Measurements from ENCODE around the gene KRT72.

The KRT72 gene

GRCh38 chr12:52627395-52628110 is 26.3 kb upstream of the KRT72 start:
- no peak overlapping the region for H2BK120ac ChIP-seq (ENCODE audit: insufficient read depth, low read length, poor library complexity)
- H3K18ac ChIP-seq (ENCODE audit: low read length): no peak overlapping the region
- no peak overlapping the region for H4K8ac ChIP-seq (ENCODE audit: low read depth, low read length)
- no peak overlapping the region for H3K23ac ChIP-seq (ENCODE audit: low read length)
- WGBS (ENCODE audit: extremely low coverage, insufficient coverage, insufficient read length): no CpG with 5 or more reads among the region's 2 CpGs
- no peaks in the 10 kb centered on the region for H3K27me3 ChIP-seq (ENCODE audit: insufficient read depth, low read length)
- H2AFZ ChIP-seq (ENCODE audit: insufficient read depth, low read length, poor library complexity): no peak overlapping the region
- H3K36me3 ChIP-seq (ENCODE audit: control insufficient read depth in 1 of 2, insufficient read depth in 2 of 2, low read length in 2 of 2): no peaks in the 10 kb centered on the region
- H2AK5ac ChIP-seq (ENCODE audit: low read length): no peak overlapping the region
- H3K27ac ChIP-seq (ENCODE audit: low read depth, low read length): no peak overlapping the region
- no peak overlapping the region for H2BK5ac ChIP-seq (ENCODE audit: low read depth, low read length, poor library complexity)
- H3K4me3 ChIP-seq (ENCODE audit: low read depth, low read length): no peak overlapping the region
- H3K4me2 ChIP-seq (ENCODE audit: low read length): no peak overlapping the region
- no peaks in the 10 kb centered on the region for H3K79me1 ChIP-seq (ENCODE audit: low read length)
- no peaks in the 10 kb centered on the region for H3K9me3 ChIP-seq (ENCODE audit: insufficient read depth, low read depth, low read length)
- no peak overlapping the region for H3K4ac ChIP-seq (ENCODE audit: low read depth, low read length)
- no peak overlapping the region for H4K91ac ChIP-seq (ENCODE audit: low read depth, low read length)
- no peaks in the 10 kb centered on the region for H3K4me1 ChIP-seq (ENCODE audit: control insufficient read depth in 1 of 2, insufficient read depth in 2 of 2, low read length in 2 of 2)
- no peak for DNase-seq
- no peak overlapping the region for H3K14ac ChIP-seq (ENCODE audit: low read length)
- no peak overlapping the region for H4K12ac ChIP-seq (ENCODE audit: low read depth, low read length)
- H3K79me2 ChIP-seq (ENCODE audit: control insufficient read depth, insufficient read depth, low read length, poor library complexity): no peaks in the 10 kb centered on the region
- no peak overlapping the region for H3K9ac ChIP-seq (ENCODE audit: low read length)
- H2BK12ac ChIP-seq (ENCODE audit: low read length): no peak overlapping the region

DNA sequence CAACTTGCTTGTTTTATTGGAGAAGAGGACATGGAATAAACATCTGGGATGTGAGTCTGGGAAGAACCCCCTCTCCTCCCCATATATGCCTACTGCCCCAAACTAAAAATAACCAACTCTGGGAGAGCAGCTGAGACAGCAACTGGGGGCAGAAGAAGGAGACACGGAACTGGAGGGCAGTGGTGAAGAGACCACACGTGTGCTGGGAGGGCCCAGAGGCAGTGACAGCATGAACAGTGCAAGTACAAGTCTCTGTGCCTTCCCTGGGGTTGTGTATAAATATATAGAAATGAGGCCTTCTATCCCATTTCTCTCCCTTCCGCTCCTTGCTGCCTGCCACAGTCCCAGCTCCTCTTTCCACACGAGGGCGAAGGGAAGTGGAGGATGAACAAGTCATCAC is 21.1 kb upstream of the KRT72 start:
- H3K9me3 ChIP-seq (ENCODE audit: insufficient read depth, low read depth, low read length): peaks cover 3% of the 10 kb centered on the region
- H3K23ac ChIP-seq (ENCODE audit: low read length): no peak overlapping the region
- no peak overlapping the region for H4K91ac ChIP-seq (ENCODE audit: low read depth, low read length)
- no peak overlapping the region for H2BK12ac ChIP-seq (ENCODE audit: low read length)
- no peaks in the 10 kb centered on the region for H3K36me3 ChIP-seq (ENCODE audit: control insufficient read depth in 1 of 2, insufficient read depth in 2 of 2, low read length in 2 of 2)
- no peak overlapping the region for H4K8ac ChIP-seq (ENCODE audit: low read depth, low read length)
- no peak overlapping the region for H3K9ac ChIP-seq (ENCODE audit: low read length)
- no peak overlapping the region for H2BK120ac ChIP-seq (ENCODE audit: insufficient read depth, low read length, poor library complexity)
- H2AFZ ChIP-seq (ENCODE audit: insufficient read depth, low read length, poor library complexity): no peak overlapping the region
- H3K79me2 ChIP-seq (ENCODE audit: control insufficient read depth, insufficient read depth, low read length, poor library complexity): no peaks in the 10 kb centered on the region
- no peaks in the 10 kb centered on the region for H3K4me1 ChIP-seq (ENCODE audit: control insufficient read depth in 1 of 2, insufficient read depth in 2 of 2, low read length in 2 of 2)
- H3K79me1 ChIP-seq (ENCODE audit: low read length): no peaks in the 10 kb centered on the region
- H2AK5ac ChIP-seq (ENCODE audit: low read length): no peak overlapping the region
- no peak overlapping the region for H4K12ac ChIP-seq (ENCODE audit: low read depth, low read length)
- H3K4me3 ChIP-seq (ENCODE audit: low read depth, low read length): no peak overlapping the region
- DNase-seq: no peak
- H3K18ac ChIP-seq (ENCODE audit: low read length): no peak overlapping the region
- no peak overlapping the region for H2BK5ac ChIP-seq (ENCODE audit: low read depth, low read length, poor library complexity)
- no peak overlapping the region for H3K4ac ChIP-seq (ENCODE audit: low read depth, low read length)
- no peak overlapping the region for H3K14ac ChIP-seq (ENCODE audit: low read length)
- no peaks in the 10 kb centered on the region for H3K27me3 ChIP-seq (ENCODE audit: insufficient read depth, low read length)
- no CpG with 5 or more reads among the region's 5 CpGs for WGBS (ENCODE audit: extremely low coverage, insufficient coverage, insufficient read length)
- no peak overlapping the region for H3K27ac ChIP-seq (ENCODE audit: low read depth, low read length)
- no peak overlapping the region for H3K4me2 ChIP-seq (ENCODE audit: low read length)

- Histone ChIP-seq H3K36me3 (ENCODE audit: control insufficient read depth in 1 of 2, insufficient read depth in 2 of 2, low read length in 2 of 2) (no peaks in the 10 kb centered on the region), H3K18ac (ENCODE audit: low read length) (no peak overlapping the region), H4K8ac (ENCODE audit: low read depth, low read length) (no peak overlapping the region), H2BK12ac (ENCODE audit: low read length) (no peak overlapping the region), H3K4me1 (ENCODE audit: control insufficient read depth in 1 of 2, insufficient read depth in 2 of 2, low read length in 2 of 2) (no peaks in the 10 kb centered on the region), H3K4ac (ENCODE audit: low read depth, low read length) (no peak overlapping the region), H3K79me2 (ENCODE audit: control insufficient read depth, insufficient read depth, low read length, poor library complexity) (no peaks in the 10 kb centered on the region), H3K79me1 (ENCODE audit: low read length) (no peaks in the 10 kb centered on the region), H3K4me2 (ENCODE audit: low read length) (no peak overlapping the region), H3K9ac (ENCODE audit: low read length) (no peak overlapping the region), H3K27ac (ENCODE audit: low read depth, low read length) (no peak overlapping the region), H3K4me3 (ENCODE audit: low read depth, low read length) (no peak overlapping the region), H3K9me3 (ENCODE audit: insufficient read depth, low read depth, low read length) (peaks cover 3% of the 10 kb centered on the region), H2BK5ac (ENCODE audit: low read depth, low read length, poor library complexity) (no peak overlapping the region), H2AFZ (ENCODE audit: insufficient read depth, low read length, poor library complexity) (no peak overlapping the region), H2BK120ac (ENCODE audit: insufficient read depth, low read length, poor library complexity) (no peak overlapping the region), H4K12ac (ENCODE audit: low read depth, low read length) (no peak overlapping the region), H3K14ac (ENCODE audit: low read length) (no peak overlapping the region), H4K91ac (ENCODE audit: low read depth, low read length) (no peak overlapping the region), H3K27me3 (ENCODE audit: insufficient read depth, low read length) (no peaks in the 10 kb centered on the region), H2AK5ac (ENCODE audit: low read length) (no peak overlapping the region), H3K23ac (ENCODE audit: low read length) (no peak overlapping the region)
- no CpG with 5 or more reads among the region's 2 CpGs for WGBS (ENCODE audit: extremely low coverage, insufficient coverage, insufficient read length)
- DNase-seq: no peak
These were observed 17.6 kb upstream of the KRT72 start for GRCh38 chr12:52618866-52619265.

GRCh38 chr12:52618216-52618615 is 17.0 kb upstream of the KRT72 start, which contains the start of gene KRT73:
Gene KRT73 (minus strand): TSS chr12:52618559. CDS start chr12:52618524, 35 bp downstream.
- no CpG with 5 or more reads among the region's 14 CpGs for WGBS (ENCODE audit: extremely low coverage, insufficient coverage, insufficient read length)

More at GRCh38 chr12:52618216-52618615, 17.0 kb upstream of the KRT72 start, which contains the start of gene KRT73:
- Histone ChIP-seq H2AK5ac (ENCODE audit: low read length) (no peak within 1 kb of the TSS), H2BK5ac (ENCODE audit: low read depth, low read length, poor library complexity) (no peak within 1 kb of the TSS), H3K4me1 (ENCODE audit: control insufficient read depth in 1 of 2, insufficient read depth in 2 of 2, low read length in 2 of 2) (no peaks in the 10 kb centered on the region), H3K18ac (ENCODE audit: low read length) (no peak within 1 kb of the TSS), H3K27me3 (ENCODE audit: insufficient read depth, low read length) (no peaks in the 10 kb centered on the region), H3K14ac (ENCODE audit: low read length) (no peak within 1 kb of the TSS), H4K8ac (ENCODE audit: low read depth, low read length) (no peak within 1 kb of the TSS), H3K4ac (ENCODE audit: low read depth, low read length) (no peak within 1 kb of the TSS), H3K23ac (ENCODE audit: low read length) (no peak within 1 kb of the TSS), H2BK120ac (ENCODE audit: insufficient read depth, low read length, poor library complexity) (no peak within 1 kb of the TSS), H3K4me2 (ENCODE audit: low read length) (no peak within 1 kb of the TSS), H3K4me3 (ENCODE audit: low read depth, low read length) (no peak within 1 kb of the TSS), H4K12ac (ENCODE audit: low read depth, low read length) (no peak within 1 kb of the TSS), H2BK12ac (ENCODE audit: low read length) (no peak within 1 kb of the TSS), H3K79me1 (ENCODE audit: low read length) (no peaks in the 10 kb centered on the region), H3K36me3 (ENCODE audit: control insufficient read depth in 1 of 2, insufficient read depth in 2 of 2, low read length in 2 of 2) (no peaks in the 10 kb centered on the region), H2AFZ (ENCODE audit: insufficient read depth, low read length, poor library complexity) (no peak within 1 kb of the TSS), H4K91ac (ENCODE audit: low read depth, low read length) (no peak within 1 kb of the TSS), H3K79me2 (ENCODE audit: control insufficient read depth, insufficient read depth, low read length, poor library complexity) (no peaks in the 10 kb centered on the region), H3K9me3 (ENCODE audit: insufficient read depth, low read depth, low read length) (peaks cover 5% of the 10 kb centered on the region), H3K9ac (ENCODE audit: low read length) (no peak within 1 kb of the TSS), H3K27ac (ENCODE audit: low read depth, low read length) (no peak within 1 kb of the TSS)
- no peak for DNase-seq
